C1 segment of cervical spinal cord (tissue), 14 donors: ENCODE data around the gene ZSCAN23.
"Not testable (repeated sequence)": the region's sequence is repeated elsewhere in the genome, so short reads cannot be mapped to it uniquely, and the experiment has no call there.

Experiments
- DNase-seq, 14 donors: peaks; one replicate each; lab custom pipeline; 2025; lab: John Stamatoyannopoulos, UW

The ZSCAN23 gene

GRCh38 chr6:28442586-28442985 lies 705 bp downstream of the ZSCAN23 start:
- DNase-seq: no peak

GRCh38 chr6:28436404-28436803 lies 6.9 kb downstream of the ZSCAN23 start:
- no peak for DNase-seq

DNA sequence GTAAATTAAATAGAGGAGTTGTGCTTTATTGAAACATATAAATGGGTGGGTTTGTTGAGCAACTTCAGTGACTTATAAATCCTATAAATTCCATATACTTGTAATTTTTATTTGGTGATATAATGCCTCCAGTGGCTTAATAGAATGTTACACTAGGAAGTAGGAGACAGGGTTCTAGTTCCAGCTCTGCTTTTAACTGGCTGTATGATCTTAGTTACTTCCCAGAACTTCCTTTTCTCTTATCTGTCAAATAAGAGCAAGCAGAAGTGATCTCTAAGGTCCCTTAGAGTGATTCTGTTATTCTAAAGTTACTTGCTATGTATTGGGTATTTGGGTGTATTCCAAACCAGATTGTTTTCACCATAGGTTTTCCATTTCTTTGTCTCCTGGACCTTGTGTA lies 10.2 kb downstream of the ZSCAN23 start:
- no peak for DNase-seq

GRCh38 chr6:28429781-28430180 lies 13.5 kb downstream of the ZSCAN23 start:
- DNase-seq: no peak

- DNase-seq: no peak
Observed at GRCh38 chr6:28425944-28426541, 17.2 kb downstream of the ZSCAN23 start.

DNA sequence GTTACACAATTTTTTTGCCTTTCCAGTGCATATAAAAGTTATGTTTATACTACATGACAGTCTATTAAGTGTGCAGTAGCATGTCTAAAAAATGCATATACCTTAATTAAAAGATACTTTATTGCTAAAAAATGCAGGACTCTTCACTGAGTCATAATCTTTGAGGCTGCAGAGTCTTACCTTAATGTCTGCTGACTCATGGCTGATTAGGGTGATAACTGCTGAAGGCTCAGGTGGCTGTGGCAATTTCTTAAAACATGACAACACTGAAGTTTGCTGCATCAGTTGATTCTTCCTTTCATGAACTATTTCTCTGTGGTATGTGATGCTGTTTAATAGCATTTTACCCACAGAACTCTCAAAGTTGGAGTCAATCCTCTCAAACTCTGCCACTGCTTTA lies 19.1 kb downstream of the ZSCAN23 start:
- no peak for DNase-seq

- no peak for DNase-seq
Observed at GRCh38 chr6:28423546-28423945, 19.7 kb downstream of the ZSCAN23 start.

GRCh38 chr6:28413681-28414080 lies 29.6 kb downstream of the ZSCAN23 start:
- no peak for DNase-seq

- no peak for DNase-seq
Observed at GRCh38 chr6:28410767-28411166, 32.5 kb downstream of the ZSCAN23 start.

GRCh38 chr6:28408076-28408802 lies 35.1 kb downstream of the ZSCAN23 start:
- DNase-seq: no peak

DNA sequence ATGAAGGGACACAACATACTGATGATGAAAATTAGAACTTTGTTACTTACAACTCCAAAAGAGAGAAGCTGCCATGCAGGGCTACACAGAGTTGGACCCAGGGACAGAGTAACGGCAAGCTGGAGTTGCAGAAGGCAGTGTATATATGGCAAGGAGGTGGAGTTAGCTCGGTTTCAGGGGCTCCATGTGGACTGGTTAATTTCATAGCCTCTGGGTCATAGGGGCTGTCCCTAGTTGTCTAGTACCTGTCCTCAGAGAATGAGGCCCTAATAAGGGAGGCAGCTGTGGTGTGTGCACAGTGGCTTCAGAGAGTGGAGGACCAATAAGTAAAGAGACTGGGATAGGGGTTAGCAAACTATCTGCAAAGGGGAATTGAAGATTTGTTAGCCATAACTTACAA lies 35.9 kb downstream of the ZSCAN23 start:
- DNase-seq: no peak

GRCh38 chr6:28403923-28404322 lies 39.4 kb downstream of the ZSCAN23 start:
- DNase-seq: not testable (repeated sequence)

GRCh38 chr6:28402197-28402596 lies 41.1 kb downstream of the ZSCAN23 start:
- no peak for DNase-seq

GRCh38 chr6:28401172-28401571 lies 42.1 kb downstream of the ZSCAN23 start:
- DNase-seq: no peak

- DNase-seq: no peak
Observed at GRCh38 chr6:28400122-28400451, 43.2 kb downstream of the ZSCAN23 start.

- DNase-seq: peak; percentile 30 to 85 (median 68)
Observed at GRCh38 chr6:28399350-28400121, 43.8 kb downstream of the ZSCAN23 start, which contains the start of gene ZSCAN12. ZSCAN12 (minus strand) TSS chr6:28399747; CDS start chr6:28398405, 1,342 bp downstream.

- DNase-seq: no peak
Observed at GRCh38 chr6:28395918-28396317, 47.4 kb downstream of the ZSCAN23 start.

GRCh38 chr6:28393912-28394662 lies 49.2 kb downstream of the ZSCAN23 start:
- DNase-seq: no peak

DNA sequence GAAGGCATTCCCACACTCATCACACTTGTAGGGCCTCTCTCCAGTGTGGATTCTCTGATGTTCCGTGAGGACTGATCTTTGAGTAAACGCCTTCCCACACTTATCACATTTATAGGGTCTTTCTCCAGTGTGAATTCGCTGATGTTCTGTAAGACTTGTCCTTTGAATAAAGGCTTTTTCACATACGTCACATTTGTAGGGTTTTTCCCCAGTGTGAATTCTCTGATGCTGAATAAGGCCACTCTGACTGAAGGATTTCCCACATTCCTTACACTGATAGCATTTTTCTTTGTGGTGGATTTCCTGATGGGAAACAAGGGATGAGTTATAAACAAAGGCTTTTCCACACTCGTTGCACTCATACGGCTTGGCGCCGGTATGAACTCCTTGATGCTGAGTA lies 52.6 kb downstream of the ZSCAN23 start:
- DNase-seq: no peak

DNA sequence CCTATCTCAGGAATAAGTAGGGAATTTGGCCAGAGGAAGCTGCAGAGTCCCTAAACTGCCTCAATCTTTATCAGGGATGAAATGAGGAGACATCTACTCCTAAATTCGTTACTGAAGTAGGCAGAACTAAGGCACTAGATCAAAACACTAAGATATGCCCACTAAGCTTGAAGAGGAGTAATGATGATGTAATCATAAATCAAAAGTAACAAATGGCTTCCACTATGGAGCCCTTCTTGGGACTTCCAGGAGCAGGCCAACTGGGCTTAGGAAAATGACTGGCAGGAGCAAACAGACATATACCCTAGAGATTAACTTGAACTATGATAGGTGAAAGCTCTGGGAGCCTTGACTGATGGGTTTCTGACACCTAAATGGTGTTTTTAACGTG lies 59.2 kb downstream of the ZSCAN23 start:
- DNase-seq: no peak

GRCh38 chr6:28383235-28384142 lies 59.8 kb downstream of the ZSCAN23 start:
- DNase-seq: peak; percentile 0 to 61 (median 34)
